Measurements from ENCODE around the gene GMDS. TPM values are rescaled to one million over a fixed set of nuclear protein-coding genes. Genes with fewer than 3 reads are reported as not detected.

The GMDS gene
- total RNA-seq, 1 experiment from 2014 or later = 27.6 TPM

- H3K23ac ChIP-seq (ENCODE audit: insufficient read length, low read depth, low read length) = no peak overlapping the region
- Mint-ChIP-seq H3K36me3 (ENCODE audit: insufficient read depth in 1 of 3, low read depth in 3 of 3) (no peaks in the 10 kb centered on the region; a peak in 2 of 7 replicates), H3K27ac (no peak overlapping the region), H3K9me3 (no peaks in the 10 kb centered on the region; a peak in 1 of 5 replicates), H3K4me3 (no peak overlapping the region), H3K4me1 (no peaks in the 10 kb centered on the region), H3K27me3 (ENCODE audit: low read depth) (no peaks in the 10 kb centered on the region)
- H3K18ac ChIP-seq (ENCODE audit: insufficient read length, low read depth, low read length) = no peak overlapping the region
- TF ChIP-seq CTCF (conservative IDR thresholded peaks at IDR 0.05) = no peak
- no peak overlapping the region for H2BK5ac ChIP-seq (ENCODE audit: insufficient read length, low read length)
- WGBS (ENCODE audit: extremely low coverage, insufficient read length, low lambda C conversion rate) = no CpG with 5 or more reads among the region's 4 CpGs
- H3T11ph ChIP-seq (ENCODE audit: low read length) = no peak overlapping the region
- H3K79me2 ChIP-seq (ENCODE audit: insufficient read depth, low read length) = no peaks in the 10 kb centered on the region
- H3K4ac ChIP-seq (ENCODE audit: low read depth, low read length) = no peak overlapping the region
- H3K4me1 ChIP-seq (ENCODE audit: insufficient read depth, low read length) = no peaks in the 10 kb centered on the region
- no peak overlapping the region for H4K91ac ChIP-seq (ENCODE audit: insufficient read length, low read depth, low read length)
- no peak overlapping the region for H2AK5ac ChIP-seq (ENCODE audit: insufficient read length, low read length)
- H3K14ac ChIP-seq (ENCODE audit: insufficient read depth, low read length) = no peak overlapping the region
- DNase-seq = no peak
- H3K23me2 ChIP-seq (ENCODE audit: insufficient read length, low read depth, low read length, poor library complexity, severe bottlenecking) = no peaks in the 10 kb centered on the region
- no peaks in the 10 kb centered on the region for H3K79me1 ChIP-seq (ENCODE audit: insufficient read depth, low read depth, low read length, poor library complexity, severe bottlenecking)
- H4K8ac ChIP-seq (replicated peaks; ENCODE audit: insufficient read length, low read depth, low read length) = no peak overlapping the region
- H3K9me3 ChIP-seq (ENCODE audit: control insufficient read depth, low read depth, low read length) = no peaks in the 10 kb centered on the region
- no peaks in the 10 kb centered on the region for H3K27me3 ChIP-seq (ENCODE audit: insufficient read depth, low read length)
- H2BK12ac ChIP-seq (ENCODE audit: insufficient read length, low read depth, low read length) = no peak overlapping the region
- H3K27ac ChIP-seq (ENCODE audit: insufficient read length, low read depth, low read length) = no peak overlapping the region
- H3K56ac ChIP-seq (ENCODE audit: insufficient read length, low read depth, low read length) = no peak overlapping the region
- H3K9ac ChIP-seq (ENCODE audit: extremely low read depth, insufficient read length, low read length) = no peak overlapping the region
- H3K4me2 ChIP-seq (ENCODE audit: insufficient read depth, insufficient read length, low read length) = no peak overlapping the region
- H2BK15ac ChIP-seq (ENCODE audit: low read depth, low read length) = no peak overlapping the region
- no peak overlapping the region for H4K5ac ChIP-seq (ENCODE audit: insufficient read length, low read depth, low read length)
- no peak overlapping the region for H2BK120ac ChIP-seq (ENCODE audit: low read depth, low read length, poor library complexity, severe bottlenecking)
- H2AFZ ChIP-seq (ENCODE audit: low read length) = no peak overlapping the region
- H4K20me1 ChIP-seq (ENCODE audit: control insufficient read depth, insufficient read depth, insufficient read length) = no peaks in the 10 kb centered on the region
- no peak overlapping the region for H2BK20ac ChIP-seq (ENCODE audit: low read depth, low read length, poor library complexity, severe bottlenecking)
These were observed 190.8 kb downstream of the GMDS start for GRCh38 chr6:2054516-2055067.
